GM12878 (cell line): ENCODE measurements around the gene CACNA2D4. TPM values are rescaled to one million over a fixed set of nuclear protein-coding genes. Genes with fewer than 3 reads are reported as not detected.

ENCODE experiments used
- ATAC-seq: fragments of 200-7000 bp; cut with Tn5 transposase; 3 replicates; pipeline ENCODE4 v1.9.1; 2020; ENCODE audit warnings: mild to moderate bottlenecking, moderate library complexity
- BruUV-seq: library from RNA; stranded (reverse); fragments of 400-500 nt; replicated peaks from 2 replicates; lab custom pipeline; 2021; lab: Mats Ljungman, UMichigan
- CTCF ChIA-PET: fragments of 300-600 bp; sonication (Branson Sonifier 250); formaldehyde crosslinking; extraction: SDS; loops from one replicate; lab custom pipeline; 2021; ENCODE audit warnings: inconsistent platforms; lab: Yijun Ruan, JAX
- POLR2A ChIA-PET: fragments of 350-600 bp; formaldehyde crosslinking; extraction: SDS; loops from one replicate; lab custom pipeline; 2021; ENCODE audit warnings: inconsistent platforms; lab: Charles Lee
- RAD21 ChIA-PET: fragments of 300-600 bp; sonication (Branson Sonifier 250); formaldehyde crosslinking; loops from one replicate; lab custom pipeline; 2023; ENCODE audit warnings: antibody characterized with exemption; ENCODE audit not compliant: unreplicated experiment; lab: Charles Lee
- SMC1A ChIA-PET: fragments of 300-600 bp; sonication (Branson Sonifier 250); formaldehyde crosslinking; loops from one replicate; lab custom pipeline; 2023; ENCODE audit not compliant: unreplicated experiment, uncharacterized antibody; lab: Charles Lee
- DNase-seq: peaks from one replicate; pipeline ENCODE4 v3.0.0-alpha.2; 2011; ENCODE audit warnings: low read depth, low spot score
- FAIRE-seq: peaks from 3 replicates; lab custom pipeline; 2011; peaks lifted over from hg19 to GRCh38; lab: Jason Lieb, UNC
- H2AFZ ChIP-seq: 2 replicates; pipeline ENCODE4 v1.6.0; 2011; ENCODE audit warnings: low read depth, low read length, control low read depth; ENCODE audit not compliant: control insufficient read depth
- H3K27ac ChIP-seq: 2 replicates; pipeline ENCODE4 v1.5.1; 2011; ENCODE audit warnings: control low read depth; ENCODE audit not compliant: control insufficient read depth, insufficient read depth
- H3K27me3 ChIP-seq, 2 experiments: replicated peaks in 1 of 2; 2 replicates each; pipeline versions ENCODE4 v1.6.0 to v1.6.1; 2011; ENCODE audit warnings: low read length in 1 of 2; ENCODE audit not compliant: control insufficient read depth in 2 of 2, insufficient read depth in 2 of 2
- H3K36me3 ChIP-seq, 2 experiments: 2 replicates each; pipeline ENCODE4 v1.5.1; 2011; ENCODE audit warnings: low read length in 1 of 2; ENCODE audit not compliant: control insufficient read depth in 2 of 2, insufficient read depth in 2 of 2
- H3K4me1 ChIP-seq: 2 replicates; pipeline ENCODE4 v1.6.1; 2011; ENCODE audit warnings: mild to moderate bottlenecking, low read length, moderate library complexity, mixed read lengths; ENCODE audit not compliant: control insufficient read depth, insufficient read depth
- H3K4me2 ChIP-seq: 2 replicates; pipeline ENCODE4 v1.6.0; 2011; ENCODE audit warnings: control low read depth; ENCODE audit not compliant: control insufficient read depth, insufficient read depth
- H3K4me3 ChIP-seq: fragments of 200-600 bp; sonication (generic); 2 replicates; pipeline ENCODE4 v1.5.1; 2016
- H3K79me2 ChIP-seq: 2 replicates; pipeline ENCODE4 v1.6.0; 2011; ENCODE audit warnings: low read length; ENCODE audit not compliant: control insufficient read depth, insufficient read depth
- H3K9ac ChIP-seq: 2 replicates; pipeline ENCODE4 v1.8.0; 2011; ENCODE audit warnings: low read length, control low read depth, mixed read lengths; ENCODE audit not compliant: control insufficient read depth, insufficient read depth
- H3K9me3 ChIP-seq: replicated peaks from 3 replicates; pipeline ENCODE4 v1.5.1; 2011; ENCODE audit warnings: mild to moderate bottlenecking, low read length; ENCODE audit not compliant: control insufficient read depth, insufficient read depth
- H4K20me1 ChIP-seq: 2 replicates; pipeline ENCODE4 v1.6.0; 2011; ENCODE audit not compliant: control insufficient read depth, insufficient read depth
- CHD4 ChIP-seq: fragments of 200-600 bp; sonication (generic); IDR thresholded peaks from 2 replicates; pipeline ENCODE4 v1.6.1; 2016; ENCODE audit warnings: mild to moderate bottlenecking
- ETV6 ChIP-seq, 2 experiments: fragments of 450-650 bp in 1 of 2; IDR thresholded peaks in 1 of 2; conservative IDR thresholded peaks in 1 of 2; 2 replicates each; pipeline ENCODE4 v1.6.1; 2014; ENCODE audit warnings: antibody characterized with exemption in 1 of 2, borderline replicate concordance in 1 of 2, low read depth in 1 of 2, mild to moderate bottlenecking in 1 of 2, moderate library complexity in 1 of 2
- GABPA ChIP-seq: IDR thresholded peaks from 2 replicates; pipeline ENCODE4 v1.6.1; 2014; ENCODE audit warnings: antibody characterized with exemption, low read depth, mild to moderate bottlenecking, inconsistent platforms
- HDAC2 ChIP-seq: fragments of 200-600 bp; sonication (generic); IDR thresholded peaks from 2 replicates; pipeline ENCODE4 v1.6.1; 2017
- HDGF ChIP-seq: fragments of 450-650 bp; IDR thresholded peaks from 2 replicates; pipeline ENCODE4 v1.6.1; 2016; ENCODE audit warnings: antibody characterized with exemption
- LARP7 ChIP-seq: fragments of 450-650 bp; IDR thresholded peaks from 2 replicates; pipeline ENCODE4 v1.6.1; 2017; ENCODE audit warnings: mild to moderate bottlenecking
- MEF2A ChIP-seq: IDR thresholded peaks from 2 replicates; pipeline ENCODE4 v1.6.1; 2011; ENCODE audit warnings: low read depth, mild to moderate bottlenecking, low read length, moderate library complexity; ENCODE audit not compliant: insufficient read depth
- MEF2B ChIP-seq: fragments of 450-650 bp; IDR thresholded peaks from 2 replicates; pipeline ENCODE4 v1.6.1; 2018; ENCODE audit warnings: mild to moderate bottlenecking, moderate library complexity; ENCODE audit not compliant: partially characterized antibody, poor library complexity, severe bottlenecking
- NR2F1 ChIP-seq: fragments of 450-650 bp; conservative IDR thresholded peaks from 2 replicates; pipeline ENCODE4 v1.6.1; 2017; ENCODE audit warnings: mild to moderate bottlenecking
- NRF1 ChIP-seq: conservative IDR thresholded peaks from 2 replicates; pipeline ENCODE4 v1.6.1; 2011; ENCODE audit warnings: mild to moderate bottlenecking, low read depth, low read length, improper control_type of control experiment
- RB1 ChIP-seq: fragments of 450-650 bp; formaldehyde crosslinking; IDR thresholded peaks from 2 replicates; pipeline ENCODE4 v1.6.1; 2017; ENCODE audit warnings: mild to moderate bottlenecking, borderline replicate concordance
- REST ChIP-seq: IDR thresholded peaks from 2 replicates; pipeline ENCODE4 v1.6.1; 2012; ENCODE audit warnings: mild to moderate bottlenecking, low read depth, low read length
- TARDBP ChIP-seq: IDR thresholded peaks from 2 replicates; pipeline ENCODE4 v1.6.1; 2016; ENCODE audit warnings: borderline replicate concordance
- TBL1XR1 ChIP-seq: IDR thresholded peaks from 2 replicates; pipeline ENCODE4 v1.6.1; 2012; ENCODE audit warnings: low read depth, low read length, improper control_type of control experiment
- ZBED1 ChIP-seq: IDR thresholded peaks from 2 replicates; pipeline ENCODE4 v1.6.1; 2016; ENCODE audit warnings: borderline replicate concordance
- ZNF384 ChIP-seq: IDR thresholded peaks from 2 replicates; pipeline ENCODE4 v1.6.1; 2012; ENCODE audit warnings: low read depth, mild to moderate bottlenecking, low read length, improper control_type of control experiment, borderline replicate concordance
- WGBS: methylation state at CpG from one replicate; pipeline ENCODE4 v1.1.6; 2016; ENCODE audit warnings: low lambda C conversion rate; ENCODE audit not compliant: insufficient replicate concordance, insufficient coverage; ENCODE audit errors: missing lambda C conversion rate; 5-methylcytosine and 5-hydroxymethylcytosine counted together
- in situ Hi-C: fragments of 300-500 bp; cut with MboI; formaldehyde crosslinking; loops from 9 replicates; pipeline ENCODE4 v1.14.3; 2018; ENCODE audit warnings: mixed read lengths
- intact Hi-C: fragments of 100-400 bp; cut with micrococcal nuclease; formaldehyde crosslinking; loops from one replicate; pipeline ENCODE4 v1.14.2; 2022; ENCODE audit not compliant: unreplicated experiment
- polyA plus RNA-seq, 11 experiments: library from polyadenylated mRNA; depleted of rRNA in 4 of 11; unstranded in 6 of 11; stranded (reverse) in 5 of 11; fragments of >200 nt; fragmentation: Nextera tagmentation in 4 of 11; fragmentation: Illumina TruSeq in 1 of 11; extraction: Ambion mirVana in 4 of 11; extraction: Trizol in 1 of 11; gene quantifications; 1 replicate in 1 of 11; 2 replicates in 10 of 11; pipeline versions ENCODE4 v1.2.1 to v1.2.3, GENCODE V29; 2011 to 2016; ENCODE audit warnings: inconsistent platforms in 2 of 11, missing spikeins in 2 of 11, low read depth in 1 of 11
- total RNA-seq, 4 experiments: library from RNA; depleted of rRNA in 3 of 4; stranded (reverse); fragments of >200 nt in 3 of 4; fragmentation: Illumina TruSeq in 1 of 4; extraction: Trizol in 1 of 4; gene quantifications; 2 replicates each; pipeline versions ENCODE4 v1.2.1 to v1.2.3, GENCODE V29; 2013 to 2021
- TF ChIP-seq, protein P1 (sequence below): fragments of 450-650 bp; IDR thresholded peaks from 2 replicates; pipeline ENCODE4 v1.6.1; 2017; ENCODE audit warnings: mild to moderate bottlenecking, low read depth, inconsistent platforms; ENCODE audit not compliant: poor library complexity, severe bottlenecking

CACNA2D4 gene
- total and polyA plus RNA-seq, 10 of the 15 experiments (the other 5 are each of a cell fraction or from before 2014, with no cell fraction given) = 0.03 to 1.0 (median 0.65) TPM

GRCh38 chr12:1838994-1839365, 79.5 kb downstream of the CACNA2D4 start (continued):
- TF ChIP-seq NR2F1 (no peak), TARDBP (no peak), NRF1 (no peak), ZBED1 (no peak), HDGF (no peak), GABPA (no peak), MEF2A (no peak), RB1 (no peak), MEF2B (no peak)

GRCh38 chr12:1838205-1838993, 80.1 kb downstream of the CACNA2D4 start:
- DNase-seq = no peak
- RAD21 ChIA-PET = no interaction called here
- H3K79me2 ChIP-seq = no peaks in the 10 kb centered on the region
- H3K4me2 ChIP-seq = no peak overlapping the region
- in situ Hi-C loops (no loop called here), intact Hi-C loops (no loop called here)
- H4K20me1 ChIP-seq = no peaks in the 10 kb centered on the region
- ATAC-seq = no peak
- no TSS peak for BruUV-seq
- no peak overlapping the region for H3K9ac ChIP-seq
- no peak overlapping the region for H2AFZ ChIP-seq
- no peak overlapping the region for H3K4me3 ChIP-seq
- H3K27me3 ChIP-seq = peaks cover 3 to 4% of the 10 kb centered on the region in 2 experiments
- TF ChIP-seq LARP7 = no peak
- TF ChIP-seq ZNF384 = no peak
- TF ChIP-seq, protein P1, sequence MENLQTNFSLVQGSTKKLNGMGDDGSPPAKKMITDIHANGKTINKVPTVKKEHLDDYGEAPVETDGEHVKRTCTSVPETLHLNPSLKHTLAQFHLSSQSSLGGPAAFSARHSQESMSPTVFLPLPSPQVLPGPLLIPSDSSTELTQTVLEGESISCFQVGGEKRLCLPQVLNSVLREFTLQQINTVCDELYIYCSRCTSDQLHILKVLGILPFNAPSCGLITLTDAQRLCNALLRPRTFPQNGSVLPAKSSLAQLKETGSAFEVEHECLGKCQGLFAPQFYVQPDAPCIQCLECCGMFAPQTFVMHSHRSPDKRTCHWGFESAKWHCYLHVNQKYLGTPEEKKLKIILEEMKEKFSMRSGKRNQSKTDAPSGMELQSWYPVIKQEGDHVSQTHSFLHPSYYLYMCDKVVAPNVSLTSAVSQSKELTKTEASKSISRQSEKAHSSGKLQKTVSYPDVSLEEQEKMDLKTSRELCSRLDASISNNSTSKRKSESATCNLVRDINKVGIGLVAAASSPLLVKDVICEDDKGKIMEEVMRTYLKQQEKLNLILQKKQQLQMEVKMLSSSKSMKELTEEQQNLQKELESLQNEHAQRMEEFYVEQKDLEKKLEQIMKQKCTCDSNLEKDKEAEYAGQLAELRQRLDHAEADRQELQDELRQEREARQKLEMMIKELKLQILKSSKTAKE = no peak
- TF ChIP-seq REST = no peak
- no peak for TF ChIP-seq CHD4
- TF ChIP-seq ETV6 (conservative IDR thresholded peaks at IDR 0.05 in 1 of 2, IDR thresholded peaks at IDR 0.05 in 1 of 2; ENCODE audit: borderline replicate concordance in 1 of 2, low read depth in 1 of 2) = no peak
- no peak for TF ChIP-seq TBL1XR1
- TF ChIP-seq HDAC2 = no peak
- TF ChIP-seq, all 136 proteins: peak for 0
- Histone ChIP-seq H3K4me1 (no peaks in the 10 kb centered on the region), H3K27ac (no peak overlapping the region), H3K9me3 (no peaks in the 10 kb centered on the region), H3K36me3 (no peaks in the 10 kb centered on the region)
- POLR2A ChIA-PET = no interaction called here
- CTCF ChIA-PET = no interaction called here
- 68% methylated on average over 24 of the region's 26 CpGs for WGBS
- SMC1A ChIA-PET = no interaction called here
- no peak for FAIRE-seq
